NCI-H345 treated with DMSO at 0.1 percent for 48 hours (cell line): ENCODE measurements around the gene EDAR.

Experiments
- DNase-seq: peaks from one replicate; lab custom pipeline; 2025; ENCODE audit not compliant: unreplicated experiment; lab: John Stamatoyannopoulos, UW

Gene EDAR

GRCh38 chr2:108868911-108869310 lies 120.1 kb downstream of the EDAR start:
- no peak for DNase-seq

DNA sequence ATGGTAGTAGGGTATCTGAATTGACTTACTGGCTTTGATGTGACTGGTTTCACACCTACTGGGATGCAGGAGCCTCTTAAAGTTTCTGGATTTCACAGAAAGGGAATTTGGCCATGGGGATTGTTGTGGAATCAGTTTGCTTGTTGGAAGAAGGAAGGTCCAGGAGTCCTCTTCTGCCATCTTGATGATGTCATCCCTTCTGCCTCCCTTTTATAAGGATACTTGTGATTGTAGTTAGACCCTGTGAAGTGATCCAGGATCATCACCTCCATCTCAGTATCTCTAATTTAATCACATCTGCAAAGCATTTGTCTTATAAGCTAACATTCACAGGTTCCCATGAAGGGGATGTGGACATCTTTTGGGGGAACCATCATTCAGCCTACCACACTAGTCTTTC lies 123.0 kb downstream of the EDAR start:
- no peak for DNase-seq

- DNase-seq: no peak
These were observed 130.1 kb downstream of the EDAR start for GRCh38 chr2:108858894-108859293.

- no peak for DNase-seq
These were observed 133.8 kb downstream of the EDAR start for GRCh38 chr2:108855194-108855593.

DNA sequence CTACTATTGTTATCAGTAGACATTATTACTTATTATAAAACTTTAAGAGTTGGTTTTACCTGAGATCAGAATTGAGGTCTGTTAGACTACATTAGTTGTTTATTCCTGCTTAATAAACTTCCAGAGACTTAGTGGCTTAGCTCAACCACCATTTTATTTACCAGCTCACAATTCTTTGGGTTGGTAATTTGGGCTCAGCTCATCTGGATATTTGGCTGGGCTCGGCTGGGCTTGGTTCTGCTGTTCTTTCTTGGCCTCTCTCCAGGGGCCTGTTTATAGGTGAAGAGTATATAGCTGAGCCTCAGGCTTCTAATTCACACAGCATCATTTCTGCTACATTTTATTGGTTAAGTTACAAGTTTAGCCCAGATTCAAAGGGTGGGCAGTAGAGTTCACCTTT lies 134.5 kb downstream of the EDAR start:
- no peak for DNase-seq

GRCh38 chr2:108853421-108853820 lies 135.6 kb downstream of the EDAR start:
- DNase-seq: no peak

DNA sequence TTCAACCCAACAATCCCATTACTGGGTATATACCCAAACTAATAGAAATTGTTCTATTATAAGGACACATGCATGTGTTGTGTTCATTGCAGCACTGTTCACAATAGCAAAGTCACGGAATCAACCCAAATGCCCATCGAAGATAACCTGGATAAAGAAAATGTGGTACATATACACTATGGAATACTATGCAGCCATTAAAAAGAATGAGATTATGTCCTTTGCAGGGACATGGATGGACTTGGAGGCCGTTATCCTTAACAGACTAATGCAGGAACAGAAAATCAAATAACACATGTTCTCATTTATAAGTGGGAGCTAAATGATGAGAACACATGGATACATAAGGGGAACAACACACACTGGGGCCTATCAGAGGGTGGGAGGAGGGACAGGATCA lies 136.6 kb downstream of the EDAR start:
- no peak for DNase-seq

DNA sequence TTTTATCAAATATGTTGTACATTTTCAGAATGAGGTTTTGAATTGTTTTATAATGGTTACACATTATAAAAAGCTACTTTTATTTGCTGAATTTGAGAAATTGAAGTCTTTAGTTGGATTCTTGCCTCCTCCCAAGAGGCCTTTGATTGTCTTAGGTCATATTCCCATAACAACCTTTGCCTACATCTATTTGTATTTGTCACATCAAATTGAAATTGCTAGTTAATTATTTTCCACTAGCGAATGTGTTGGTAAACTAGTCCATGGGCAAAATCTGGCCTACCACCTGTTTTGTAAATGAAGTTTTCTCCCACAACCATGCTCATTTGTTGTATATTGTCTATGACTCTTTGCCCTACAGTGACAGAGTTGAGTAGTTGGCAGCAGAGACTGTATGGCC lies 142.0 kb downstream of the EDAR start:
- no peak for DNase-seq

GRCh38 chr2:108845923-108846322 lies 143.1 kb downstream of the EDAR start:
- no peak for DNase-seq
